Measurements from ENCODE around the gene CA14.
"Not testable (repeated sequence)": the region's sequence is repeated elsewhere in the genome, so short reads cannot be mapped to it uniquely, and the experiment has no call there.

CA14 gene

DNA sequence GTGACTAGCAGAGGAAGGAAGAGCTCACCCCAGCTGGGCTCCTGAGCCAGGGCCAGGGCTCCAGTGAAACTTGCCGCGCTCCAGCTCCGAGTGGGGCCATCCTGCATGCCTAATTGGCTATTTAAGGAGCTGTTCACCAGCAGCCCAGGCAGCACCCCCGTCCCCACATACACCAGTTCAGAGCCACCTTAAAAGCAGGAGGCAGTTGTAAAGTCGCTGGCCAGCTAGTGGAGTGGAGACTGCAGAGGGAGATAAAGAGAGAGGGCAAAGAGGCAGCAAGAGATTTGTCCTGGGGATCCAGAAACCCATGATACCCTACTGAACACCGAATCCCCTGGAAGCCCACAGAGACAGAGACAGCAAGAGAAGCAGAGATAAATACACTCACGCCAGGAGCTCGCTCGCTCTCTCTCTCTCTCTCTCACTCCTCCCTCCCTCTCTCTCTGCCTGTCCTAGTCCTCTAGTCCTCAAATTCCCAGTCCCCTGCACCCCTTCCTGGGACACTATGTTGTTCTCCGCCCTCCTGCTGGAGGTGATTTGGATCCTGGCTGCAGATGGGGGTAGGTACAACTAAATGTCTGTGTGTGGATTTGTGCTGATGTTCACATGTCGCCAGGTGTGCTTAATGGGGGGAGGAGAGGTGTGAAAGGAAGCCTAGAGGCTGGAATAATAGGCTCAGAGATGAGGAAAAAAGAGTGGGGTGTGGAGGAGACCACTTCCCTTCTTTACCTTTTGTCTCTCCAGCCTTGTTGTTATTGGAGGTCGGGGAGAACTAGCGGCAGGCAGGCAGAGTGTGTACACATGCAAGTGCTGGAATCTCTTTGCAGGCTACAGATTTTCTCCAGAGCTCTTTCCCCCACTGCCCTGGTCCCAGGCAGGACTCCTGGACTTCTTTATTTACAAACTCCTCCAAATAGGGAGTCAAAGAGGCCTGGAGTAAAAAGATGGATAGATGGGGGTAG is at the start of gene CA14:
Gene CA14 (plus strand): TSS at position 151 of the 962 bp plus-strand sequence. CDS start 355 bp downstream, at position 506.
- no peak for DNase-seq (ENCODE audit: low read depth in 2 of 2)

DNA sequence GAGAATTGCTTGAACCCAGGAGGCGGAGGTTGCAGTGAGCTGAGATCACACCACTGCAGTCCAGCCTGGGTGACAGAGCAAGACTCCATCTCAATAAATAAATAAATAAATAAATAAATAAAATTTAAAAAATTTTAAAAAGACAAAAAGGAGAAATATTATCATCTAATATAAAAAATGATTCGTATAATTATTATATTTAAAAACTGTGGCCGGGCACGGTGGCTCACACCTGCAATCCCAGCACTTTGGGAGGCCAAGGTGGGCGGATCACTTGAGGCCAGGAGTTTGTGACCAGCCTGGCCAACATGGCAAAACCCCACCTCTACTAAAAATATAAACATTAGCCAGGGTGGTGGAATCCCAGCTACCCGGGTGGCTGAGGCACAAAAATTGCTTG is 49.1 kb upstream of the CA14 start:
- DNase-seq (ENCODE audit: low read depth in 2 of 2) = not testable (repeated sequence)

DNA sequence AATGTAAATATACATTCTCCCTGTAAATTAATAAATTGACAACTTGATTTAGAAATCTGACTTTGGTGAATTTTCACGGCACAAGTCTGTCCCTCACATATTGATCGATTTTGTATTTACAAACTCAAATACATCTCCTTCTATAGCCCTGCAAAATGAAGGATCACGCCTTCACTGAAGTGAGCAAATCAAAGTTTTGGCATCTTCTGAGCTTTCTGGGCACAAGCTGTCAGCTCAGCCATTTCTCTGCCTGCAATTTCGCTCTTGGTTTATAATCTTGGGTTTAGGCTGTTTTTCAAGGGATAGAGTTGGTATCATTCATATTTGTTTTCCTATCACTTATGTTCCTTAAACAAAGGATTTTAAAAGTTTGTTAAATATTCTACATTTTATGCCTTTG is 47.5 kb upstream of the CA14 start:
- DNase-seq (ENCODE audit: low read depth in 2 of 2) = no peak

DNA sequence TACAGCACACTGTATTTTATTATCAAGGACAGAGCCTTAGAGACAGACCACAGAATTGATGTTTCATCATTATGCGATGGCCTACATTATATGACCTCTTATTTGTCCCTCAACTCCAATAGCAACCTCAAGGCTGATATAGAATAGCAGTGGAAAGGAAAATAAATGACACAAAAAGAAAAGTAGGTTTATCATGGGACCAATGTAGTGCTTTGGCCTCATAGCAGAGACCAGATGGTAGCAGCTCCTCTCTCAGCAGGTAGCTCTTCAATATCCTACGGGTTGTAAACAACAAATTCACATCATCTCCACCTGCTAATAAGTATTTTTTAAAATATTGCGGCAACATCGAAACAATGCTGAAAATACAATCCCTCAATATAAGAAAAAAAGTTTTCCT is 46.9 kb upstream of the CA14 start:
- DNase-seq (ENCODE audit: low read depth in 2 of 2) = no peak

DNA sequence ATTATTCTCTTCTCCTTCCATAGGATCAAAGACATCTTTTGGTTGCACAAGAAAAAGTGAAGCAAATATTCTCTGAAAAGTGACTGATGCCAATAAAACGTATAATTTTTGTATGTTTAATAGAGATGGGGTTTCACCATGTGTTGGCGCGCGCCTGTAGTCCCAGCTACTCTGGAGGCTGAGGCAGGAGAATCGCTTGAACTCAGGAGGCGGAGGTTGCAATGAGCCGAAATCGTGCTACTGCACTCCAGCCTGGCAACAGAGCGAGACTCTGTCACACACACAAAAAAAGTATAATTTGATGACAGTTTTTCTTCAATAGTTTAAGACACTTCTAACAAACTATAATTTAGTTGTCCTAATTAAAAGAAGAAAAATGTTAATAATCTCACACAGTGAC is 45.5 kb upstream of the CA14 start:
- no peak for DNase-seq (ENCODE audit: low read depth in 2 of 2)

DNA sequence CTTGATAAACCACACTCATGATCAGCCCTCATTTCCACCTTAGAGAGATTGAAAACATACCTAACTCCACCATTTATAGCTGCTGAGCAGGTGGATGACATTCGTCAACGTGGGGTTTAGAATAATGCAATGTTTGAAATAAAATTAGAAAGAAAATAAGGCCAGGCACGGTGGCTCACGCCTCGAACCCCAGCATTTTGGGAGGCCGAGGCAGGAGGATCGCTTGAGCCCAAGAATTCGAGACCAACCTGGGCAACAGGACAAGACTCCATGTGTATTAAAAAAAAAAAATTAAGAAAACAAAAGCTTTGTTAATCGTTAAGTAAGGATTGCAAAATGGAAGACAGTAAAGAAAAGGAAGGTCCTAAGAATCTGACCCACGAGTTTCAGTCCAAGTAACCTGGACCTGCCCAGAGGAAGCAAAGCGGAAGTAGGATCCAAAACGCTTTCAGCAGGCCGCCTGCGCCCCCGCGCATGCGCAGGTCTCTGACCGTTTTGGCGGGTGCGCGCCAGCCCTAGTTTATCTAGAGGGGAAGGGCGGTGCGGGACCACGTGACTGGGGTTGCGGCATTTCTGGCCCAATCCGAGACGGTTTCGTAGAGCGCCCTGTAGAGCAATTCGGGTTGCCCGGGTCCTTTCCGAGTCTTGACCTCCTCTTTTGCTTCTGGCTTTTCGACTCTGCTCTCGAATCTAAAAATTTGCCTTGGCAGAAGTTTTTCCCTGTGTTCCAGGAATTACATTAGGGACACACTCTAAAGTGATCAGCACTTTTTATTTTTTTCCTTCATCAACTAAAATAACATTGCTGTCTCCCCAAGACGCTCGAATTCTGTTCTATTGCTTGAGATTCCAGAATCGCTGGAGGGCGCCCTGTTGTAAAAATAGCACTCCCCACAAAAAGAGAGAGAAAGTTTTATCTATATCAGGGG is 44.1 kb upstream of the CA14 start:
- DNase-seq (ENCODE audit: low read depth in 2 of 2) = peak; percentile 86 to 88

DNA sequence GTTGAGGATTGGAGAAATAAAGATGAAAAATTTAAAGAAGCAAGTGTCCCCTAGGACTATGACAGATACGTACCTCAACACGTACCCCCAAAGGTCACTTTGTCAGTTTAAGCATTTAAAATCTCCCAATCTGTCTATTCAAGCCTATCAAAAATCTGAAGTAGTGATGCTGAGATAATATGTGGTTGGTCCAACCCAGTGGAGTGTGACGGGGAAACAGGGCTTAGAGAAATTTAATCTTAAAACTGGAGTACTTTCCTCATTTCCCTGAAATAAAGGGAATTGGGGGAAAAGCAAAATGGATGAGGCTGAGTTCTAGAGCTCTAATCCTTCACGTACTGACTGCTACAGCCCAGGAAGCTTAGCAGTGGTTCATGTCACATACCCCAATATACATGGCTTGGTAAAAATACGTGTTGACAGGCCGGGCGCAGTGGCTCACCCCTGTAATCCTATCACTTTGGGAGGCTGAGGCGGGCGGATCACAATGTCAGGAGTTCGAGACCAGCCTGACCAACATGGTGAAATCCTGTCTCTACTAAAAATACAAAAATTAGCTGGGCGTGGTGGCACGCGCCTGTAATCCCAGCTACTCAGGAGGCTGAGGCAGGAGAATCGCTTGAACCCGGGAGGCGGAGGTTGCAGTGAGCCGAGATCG is 43.3 kb upstream of the CA14 start:
- DNase-seq (ENCODE audit: low read depth in 2 of 2) = not testable (repeated sequence)

DNA sequence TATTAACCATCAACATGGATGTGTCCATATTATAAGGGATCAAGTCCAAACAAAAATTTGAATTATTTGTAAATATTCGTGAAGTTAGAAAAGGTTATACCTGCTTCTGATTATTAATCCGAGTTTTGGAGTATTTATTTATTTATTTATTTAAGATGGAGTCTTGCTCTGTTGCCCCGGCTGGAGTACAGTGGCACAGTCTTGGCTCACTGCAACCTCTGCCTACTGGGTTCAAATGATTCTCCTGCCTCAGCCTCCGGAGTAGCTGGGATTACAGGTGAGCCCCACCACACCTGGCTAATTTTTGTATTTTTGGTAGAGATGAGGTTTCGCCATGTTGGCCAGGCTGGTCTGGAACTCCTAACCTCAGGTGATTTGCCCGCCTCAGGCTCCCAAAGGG is 41.7 kb upstream of the CA14 start:
- DNase-seq (ENCODE audit: low read depth in 2 of 2) = not testable (repeated sequence)

DNA sequence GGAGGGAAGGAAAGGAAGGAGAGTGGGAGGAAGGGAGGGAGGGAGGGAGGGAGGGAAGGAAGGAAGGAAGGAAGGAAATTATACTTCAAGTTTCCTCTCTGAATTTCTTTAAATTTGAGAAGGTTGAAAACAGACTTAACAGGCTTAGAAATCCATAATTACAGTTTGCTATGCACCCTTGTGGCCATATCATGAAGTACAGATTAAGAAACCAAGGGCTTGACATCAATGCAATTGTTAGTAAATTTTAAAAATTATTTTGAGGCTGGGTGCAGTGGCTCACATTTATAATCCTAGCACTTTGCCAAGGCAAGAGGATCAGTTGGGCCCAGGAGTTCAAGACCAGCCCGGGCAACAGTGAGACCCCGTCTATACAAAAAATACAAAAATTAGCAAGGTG is 36.0 kb upstream of the CA14 start:
- DNase-seq (ENCODE audit: low read depth in 2 of 2) = no peak

DNA sequence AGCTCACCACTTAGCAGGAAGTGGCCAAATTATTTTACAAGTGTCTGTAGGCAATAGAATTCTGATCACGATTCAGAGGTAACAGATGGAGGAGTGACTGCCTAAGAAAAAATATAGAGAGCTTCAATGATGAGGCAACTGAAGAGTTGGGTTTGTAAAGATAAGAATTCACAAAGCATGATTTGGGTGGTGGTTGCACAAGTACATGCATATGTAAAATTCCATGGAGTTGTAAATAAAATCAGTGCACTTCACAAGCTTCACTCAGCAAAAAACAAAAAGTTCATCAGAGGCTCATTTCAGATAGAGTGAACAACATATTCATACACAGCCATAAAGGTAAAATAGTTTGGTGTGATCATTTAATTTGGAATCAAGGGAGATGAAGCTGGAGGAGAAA is 32.6 kb upstream of the CA14 start:
- no peak for DNase-seq (ENCODE audit: low read depth in 2 of 2)

DNA sequence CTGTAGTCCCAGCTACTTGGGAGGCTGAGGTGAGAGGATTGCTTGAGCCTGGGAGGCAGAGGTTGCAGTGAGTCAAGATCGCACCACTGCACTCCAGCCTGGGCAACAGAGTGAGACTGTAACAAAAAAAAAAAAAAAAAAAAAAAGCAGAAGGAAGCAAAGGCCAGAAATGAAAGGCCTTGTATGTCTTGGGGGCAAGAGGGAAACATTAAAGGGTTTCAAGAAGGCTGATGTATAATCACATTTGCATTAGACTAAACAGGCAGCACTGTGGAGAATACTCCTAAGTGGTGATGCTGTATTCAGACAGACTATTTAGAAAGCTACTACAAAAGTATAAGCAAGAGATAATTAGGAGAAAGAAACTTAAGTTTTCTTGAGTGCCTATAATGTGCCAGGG is 32.0 kb upstream of the CA14 start:
- DNase-seq (ENCODE audit: low read depth in 2 of 2) = no peak

DNA sequence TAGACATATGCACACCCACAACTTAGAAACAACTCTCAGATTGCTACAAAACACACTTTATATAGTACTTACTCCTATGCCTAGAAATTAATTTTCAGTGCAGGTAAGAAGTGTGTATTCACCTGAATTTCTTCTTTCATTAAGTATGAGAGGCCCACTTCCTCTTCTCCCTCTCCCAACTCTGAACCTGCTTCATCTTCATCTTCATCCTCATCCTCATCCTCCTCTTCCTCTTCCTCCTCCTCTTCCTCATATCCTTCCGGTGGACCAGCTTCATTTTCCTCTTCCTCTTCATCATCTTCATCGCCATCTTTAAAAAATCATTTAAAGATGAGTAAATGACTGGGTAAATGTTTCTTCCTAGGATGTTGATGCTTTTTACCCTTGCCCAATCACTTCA is 31.1 kb upstream of the CA14 start:
- no peak for DNase-seq (ENCODE audit: low read depth in 2 of 2)

DNA sequence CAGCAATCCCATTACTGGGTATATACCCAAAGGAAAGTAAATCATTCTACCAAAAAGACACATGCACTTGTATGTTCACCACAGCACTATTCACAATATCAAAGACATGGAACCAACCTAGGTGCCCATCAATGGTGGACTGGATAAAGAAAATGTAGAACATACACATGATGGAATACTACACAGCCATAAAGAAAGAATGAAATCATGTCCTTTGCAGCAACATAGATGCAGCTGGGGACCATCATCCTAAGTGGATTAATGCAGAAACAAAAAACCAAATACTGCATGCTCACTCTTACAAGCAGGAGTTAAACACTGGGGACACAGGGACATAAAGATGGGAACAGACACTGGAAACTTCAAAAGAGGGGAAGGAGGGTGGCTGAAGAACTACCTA is 30.3 kb upstream of the CA14 start:
- DNase-seq (ENCODE audit: low read depth in 2 of 2) = no peak

DNA sequence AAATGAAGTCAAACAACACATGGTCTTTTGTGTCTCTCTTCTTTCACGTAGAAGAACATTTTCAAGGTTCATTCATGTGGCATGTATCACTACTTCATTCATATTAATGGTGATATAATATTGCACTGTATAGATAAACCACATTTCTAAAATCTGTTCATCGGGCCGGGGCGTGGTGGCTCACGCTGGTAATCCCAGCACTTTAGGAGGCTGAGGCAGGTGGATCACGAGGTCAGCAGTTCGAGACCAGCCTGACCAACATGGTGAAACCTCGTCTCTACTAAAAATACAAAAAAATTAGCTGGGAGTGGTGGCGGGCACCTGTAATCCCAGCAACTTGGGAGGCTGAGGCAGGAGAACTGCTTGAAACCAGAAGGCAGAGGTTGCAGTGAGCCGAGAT is 29.3 kb upstream of the CA14 start:
- not testable (repeated sequence) for DNase-seq (ENCODE audit: low read depth in 2 of 2)

DNA sequence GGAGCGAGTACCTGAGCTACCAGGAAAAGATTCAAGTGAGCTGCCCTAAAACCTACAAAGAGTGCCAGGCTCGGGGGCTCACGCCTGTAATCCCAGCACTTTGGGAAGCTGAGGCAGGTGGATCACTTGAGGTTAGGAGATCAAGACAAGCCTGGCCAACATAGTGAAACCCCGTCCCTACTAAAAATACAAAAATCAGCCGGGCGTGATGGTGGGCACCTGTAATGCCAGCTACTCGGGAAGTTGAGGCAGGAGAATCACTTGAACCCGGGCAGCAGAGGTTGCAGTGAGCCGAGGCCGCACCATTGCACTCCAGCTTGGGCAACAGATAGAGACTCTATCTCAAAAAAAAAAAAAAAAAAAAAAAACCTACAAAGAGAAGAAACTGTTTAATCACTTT is 24.7 kb upstream of the CA14 start:
- DNase-seq (ENCODE audit: low read depth in 2 of 2) = not testable (repeated sequence)

DNA sequence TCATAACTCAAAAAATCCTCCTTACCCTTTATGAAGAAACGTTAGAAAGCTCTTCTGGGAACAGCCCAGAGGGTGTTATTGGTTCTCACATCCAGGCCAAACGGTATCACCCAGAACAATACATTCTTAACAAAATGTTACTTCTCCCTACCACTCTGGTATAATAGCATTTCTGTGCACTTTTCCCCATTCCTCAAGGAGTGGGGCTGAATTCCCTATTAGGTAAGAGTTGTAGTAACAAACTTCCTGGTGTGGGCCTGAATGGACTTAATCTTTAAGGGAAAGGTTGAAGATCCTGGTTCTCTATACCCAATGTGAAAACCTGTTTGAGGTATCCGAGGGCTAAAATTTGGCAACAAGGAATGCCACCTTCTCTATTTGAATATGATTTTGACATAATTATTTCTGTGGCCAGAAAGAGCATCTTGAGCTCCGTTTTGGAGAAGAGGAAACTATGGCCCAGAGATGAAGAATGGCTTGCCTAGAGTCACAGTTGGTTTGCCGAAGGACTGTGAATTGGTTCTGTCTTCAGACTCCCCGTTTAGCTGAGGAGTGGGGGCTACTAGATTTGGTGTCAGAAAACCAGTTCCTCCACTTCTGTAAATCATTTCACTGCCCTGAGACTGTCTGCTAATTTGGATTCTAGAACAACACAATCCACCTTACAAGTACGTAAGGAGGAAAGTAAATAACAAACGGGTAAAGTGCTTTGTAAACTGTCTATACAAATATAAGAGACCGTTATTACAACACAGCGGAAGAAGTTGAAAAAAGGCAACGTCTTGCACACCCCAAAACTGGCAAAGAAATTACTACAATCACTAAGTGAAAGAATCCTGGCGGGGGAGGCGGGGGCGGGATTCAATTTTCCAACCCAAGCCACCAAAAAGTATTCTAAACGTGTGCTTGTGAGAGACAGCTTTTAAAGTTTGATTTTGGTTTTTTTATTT is 23.9 kb upstream of the CA14 start:
- DNase-seq (ENCODE audit: low read depth in 2 of 2) = peak in 1 of 2 donors; percentile 37

DNA sequence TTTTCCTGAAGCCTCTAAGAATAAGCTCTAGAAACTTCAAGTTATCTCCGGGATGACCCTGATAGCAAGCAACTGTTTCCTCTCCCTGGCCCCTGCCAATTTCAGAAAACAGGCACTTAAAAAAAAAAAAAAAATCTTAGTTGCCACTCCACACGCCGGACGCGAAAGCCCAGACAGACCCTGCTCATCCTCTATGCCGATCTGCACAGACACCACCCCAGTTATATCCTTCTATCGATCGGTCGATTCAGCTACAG is 23.3 kb upstream of the CA14 start:
- DNase-seq (ENCODE audit: low read depth in 2 of 2) = no peak

DNA sequence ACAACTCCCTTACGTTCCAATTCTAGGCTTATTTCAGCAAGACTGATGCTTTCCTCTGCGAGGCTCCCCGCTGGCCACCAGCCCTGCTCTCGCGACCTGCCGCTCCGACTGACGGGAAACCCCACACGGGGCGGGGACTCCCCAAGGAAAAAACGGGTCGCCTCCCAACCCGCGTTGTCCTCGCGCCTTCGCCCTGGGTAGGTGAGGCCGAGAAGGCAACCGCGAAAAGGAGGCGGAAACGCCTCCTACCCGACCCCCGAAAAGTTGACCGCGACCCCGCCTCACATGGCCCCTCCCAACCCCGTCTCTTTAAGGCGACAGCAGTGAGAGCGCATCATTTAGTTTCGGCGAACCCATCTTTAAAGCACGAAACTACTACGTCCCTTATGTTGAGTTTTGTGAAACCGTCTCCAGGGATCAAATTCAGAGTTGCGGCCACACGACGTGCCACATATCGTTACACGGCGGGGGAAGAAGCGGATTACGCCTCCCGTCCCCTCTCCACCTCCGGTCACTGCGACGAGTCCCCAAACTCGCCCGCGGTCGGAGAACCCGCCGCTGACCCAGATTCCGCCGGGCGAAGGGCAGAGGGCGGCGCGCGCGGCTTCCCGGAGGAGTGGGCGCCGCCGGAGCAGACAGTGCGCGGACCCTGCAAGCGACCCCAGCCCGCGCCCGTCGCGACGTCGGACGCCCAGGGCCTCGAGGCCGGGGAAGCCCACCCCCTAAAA is 22.8 kb upstream of the CA14 start:
- DNase-seq (ENCODE audit: low read depth in 2 of 2) = peak; percentile 88 to 91

DNA sequence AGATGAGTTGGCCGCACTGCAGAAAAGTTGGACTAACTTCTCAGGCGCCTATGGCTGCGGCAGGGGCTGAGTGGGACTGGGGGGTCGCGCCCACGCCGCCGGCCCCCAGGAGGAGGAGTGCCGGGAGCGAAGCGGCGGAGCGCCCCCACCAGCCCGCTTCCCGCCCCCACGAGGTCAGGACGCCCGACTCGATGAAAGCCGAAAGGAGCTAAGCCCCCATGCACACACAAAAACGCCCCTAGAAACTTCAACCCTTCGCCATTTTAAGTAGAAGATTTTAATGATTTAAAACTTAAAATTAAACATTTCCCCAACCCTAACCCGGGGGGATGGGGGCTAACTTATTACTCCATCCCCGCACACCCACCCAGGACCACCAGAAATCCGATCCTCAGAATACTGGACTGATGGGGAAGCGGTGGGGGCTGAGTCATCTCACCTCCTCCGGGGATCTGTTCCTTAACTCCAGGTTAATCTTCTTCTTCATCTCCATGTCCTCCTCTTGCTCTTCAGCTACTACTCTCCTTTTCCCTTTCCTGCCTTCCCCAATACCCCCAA is 22.2 kb upstream of the CA14 start:
- DNase-seq (ENCODE audit: low read depth in 2 of 2) = peak in 1 of 2 donors; percentile 21

Data from stimulated activated CD8-positive, alpha-beta memory T cell treated with anti-CD3 and anti-CD28 coated beads, Interleukin-2, amount 100 ng/mL, for 48 hours (primary cell).